Fibroblast of skin of right biceps (primary cell): ENCODE data around the gene SETBP1.

Experiments used
- DNase-seq: peaks from one replicate; pipeline ENCODE4 v3.0.0-alpha.2; 2013

Gene SETBP1

GRCh38 chr18:44821924-44822323, 141.2 kb downstream of the SETBP1 start:
- DNase-seq: no peak

DNA sequence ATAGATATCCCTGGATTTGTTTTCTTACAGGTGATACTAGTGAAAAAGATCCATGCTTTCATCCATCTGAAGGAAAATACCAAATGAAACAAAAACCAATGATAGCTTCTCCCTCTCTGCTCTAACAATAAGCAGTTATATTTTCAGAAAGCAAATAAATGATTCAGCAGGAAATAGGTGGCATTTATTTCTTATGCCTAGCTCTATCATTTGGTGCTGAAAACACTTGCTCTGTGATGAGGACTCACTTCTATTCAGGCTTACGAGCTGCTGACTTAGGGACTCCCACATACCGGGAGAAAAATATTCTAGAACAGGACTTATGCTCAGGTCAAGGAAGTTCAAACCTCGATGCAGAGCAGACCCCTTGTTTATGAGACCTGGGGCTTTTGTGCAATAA, 142.6 kb downstream of the SETBP1 start:
- DNase-seq: no peak

- DNase-seq: peak; percentile 85
Measured at GRCh38 chr18:44823782-44824181, 143.1 kb downstream of the SETBP1 start.

GRCh38 chr18:44824884-44825283, 144.2 kb downstream of the SETBP1 start:
- DNase-seq: no peak

GRCh38 chr18:44826418-44827259, 146.0 kb downstream of the SETBP1 start:
- DNase-seq: peak; percentile 99

DNA sequence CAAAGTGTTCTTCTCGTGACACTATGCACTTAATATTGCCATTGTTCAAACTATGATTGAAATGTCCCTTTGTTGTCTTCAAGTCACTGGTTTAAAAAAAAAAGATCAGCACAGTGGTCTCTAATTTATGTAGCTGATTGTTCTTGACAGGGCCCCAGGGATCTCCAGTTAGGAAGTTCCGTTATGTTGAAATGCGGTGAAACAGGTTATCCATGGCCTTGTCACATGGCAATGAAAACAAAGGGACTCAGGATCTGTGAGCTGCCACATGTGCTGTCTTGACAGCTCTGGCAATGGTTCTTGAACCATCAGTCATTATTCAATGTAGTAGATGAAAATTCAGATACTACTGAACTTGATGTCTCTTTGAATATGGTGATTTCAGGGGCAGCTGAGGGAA, 147.4 kb downstream of the SETBP1 start:
- no peak for DNase-seq

- DNase-seq: peak; percentile 82
Measured at GRCh38 chr18:44830581-44830980, 149.9 kb downstream of the SETBP1 start.

GRCh38 chr18:44833786-44834185, 153.1 kb downstream of the SETBP1 start:
- DNase-seq: no peak

GRCh38 chr18:44834867-44835469, 154.3 kb downstream of the SETBP1 start:
- DNase-seq: no peak

DNA sequence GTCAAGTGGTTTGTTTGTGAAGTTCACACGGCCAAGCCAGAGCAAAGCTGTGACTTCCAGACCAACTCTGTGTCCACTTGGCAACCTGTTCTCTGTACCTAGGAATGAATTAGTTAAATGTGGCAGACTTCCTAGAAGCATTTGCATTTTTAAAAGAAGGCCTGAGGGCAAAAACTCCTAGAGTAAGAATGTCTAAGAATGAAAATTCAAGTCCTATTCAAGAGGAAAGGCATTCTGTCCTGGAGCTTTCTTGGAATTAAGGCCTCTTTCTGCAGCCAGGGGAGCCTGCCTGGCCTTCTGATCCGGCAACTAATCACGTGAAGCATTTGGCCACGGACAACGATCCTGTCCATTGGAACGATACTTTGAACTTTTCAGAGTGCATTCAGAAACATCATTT, 155.0 kb downstream of the SETBP1 start:
- no peak for DNase-seq

- no peak for DNase-seq
Measured at GRCh38 chr18:44836263-44836662, 155.6 kb downstream of the SETBP1 start.

GRCh38 chr18:44837482-44838180, 156.9 kb downstream of the SETBP1 start:
- peak; percentile 28 for DNase-seq

- peak; percentile 78 for DNase-seq
Measured at GRCh38 chr18:44838971-44839666, 158.4 kb downstream of the SETBP1 start.

DNA sequence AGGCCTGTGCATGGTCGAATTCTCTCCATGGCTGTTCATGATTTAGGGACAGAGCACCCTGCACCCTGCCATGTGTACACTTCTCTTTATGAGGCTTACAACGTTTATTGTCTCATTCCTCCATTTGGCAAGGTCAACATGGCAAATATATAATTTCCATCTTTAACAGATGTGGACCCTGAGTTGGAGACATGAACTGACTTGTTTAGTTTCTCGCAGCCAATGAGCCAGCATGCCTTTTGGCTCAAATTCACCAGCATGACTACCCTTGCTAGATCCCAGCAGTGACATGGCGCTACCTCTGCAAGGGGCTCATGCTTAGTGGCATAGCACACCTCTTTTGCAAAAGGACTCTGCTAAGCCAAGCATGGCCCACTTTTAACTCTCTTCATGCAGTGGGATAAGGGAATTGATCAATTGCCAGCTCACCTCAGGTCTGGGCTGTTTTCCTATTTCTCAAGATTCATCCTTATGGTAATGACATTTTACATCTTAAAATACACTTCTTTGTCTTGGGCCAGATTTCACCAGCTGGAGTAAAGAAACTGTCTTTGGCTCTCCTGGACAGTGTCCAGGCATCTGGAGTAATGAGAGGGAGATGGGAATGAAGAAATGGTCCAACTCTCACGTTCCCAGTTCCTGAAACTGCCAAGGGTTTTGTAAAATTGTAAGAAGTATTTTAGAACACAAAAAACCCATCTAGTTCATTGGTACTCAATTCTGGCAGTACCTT, 159.5 kb downstream of the SETBP1 start:
- no peak for DNase-seq

DNA sequence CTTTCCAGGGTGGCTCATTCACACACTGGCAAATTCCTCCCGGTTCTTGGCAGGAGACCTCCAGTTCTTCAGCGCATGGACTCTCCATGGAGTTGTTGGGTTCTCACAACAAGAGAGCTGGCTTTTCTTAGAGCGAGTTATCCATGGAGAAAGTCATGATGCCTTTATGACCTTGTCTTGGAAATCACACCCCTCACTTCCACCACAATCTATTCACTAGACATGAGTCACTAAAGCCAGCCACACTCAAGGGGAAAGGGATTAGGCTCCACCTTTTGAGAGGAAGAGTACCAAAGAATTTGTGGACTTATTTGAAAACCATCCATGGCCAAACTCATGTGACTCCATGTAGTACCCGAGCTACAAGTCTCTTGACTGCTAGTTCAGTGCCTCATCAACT, 160.5 kb downstream of the SETBP1 start:
- peak; percentile 42 for DNase-seq

DNA sequence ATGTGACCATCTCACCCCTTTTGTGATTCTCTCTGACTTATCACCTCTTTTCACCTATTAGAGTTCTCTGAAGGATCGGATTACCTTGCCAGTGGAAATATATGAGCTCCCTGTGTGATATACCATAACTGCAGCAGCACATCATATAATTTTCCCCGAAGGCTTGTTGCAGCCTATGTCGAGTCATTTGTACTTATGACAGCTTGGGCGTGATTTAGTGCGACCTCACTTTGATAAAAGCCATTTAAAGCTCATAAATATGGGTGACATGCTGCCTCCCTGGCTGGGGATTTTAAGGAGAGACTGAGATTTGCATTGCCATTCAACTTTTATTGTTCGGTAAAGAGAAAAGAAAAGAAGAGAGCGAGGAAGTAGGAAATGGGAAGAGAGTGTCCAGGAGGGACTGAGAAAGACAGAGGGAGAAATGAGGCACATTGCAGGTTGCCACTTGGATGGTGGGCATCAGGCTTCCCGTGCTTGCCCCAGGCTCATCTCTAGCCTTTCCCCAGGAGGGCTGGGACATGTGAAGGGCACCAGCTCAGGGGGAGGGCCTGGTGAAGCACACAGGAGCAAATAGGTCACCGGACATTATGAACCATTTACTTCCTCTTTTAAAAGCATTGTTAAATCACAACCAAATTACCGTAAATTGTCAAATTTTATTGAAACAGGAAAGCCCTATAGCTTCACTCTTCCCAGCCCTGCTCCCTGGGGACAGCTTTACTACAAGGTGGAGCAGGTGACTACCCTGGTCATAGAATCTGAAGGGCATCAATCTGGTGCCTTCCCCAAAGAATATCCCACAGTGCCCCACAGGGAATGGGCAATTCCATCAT, 161.3 kb downstream of the SETBP1 start:
- DNase-seq: no peak

- no peak for DNase-seq
Measured at GRCh38 chr18:44842588-44843412, 162.1 kb downstream of the SETBP1 start.

DNA sequence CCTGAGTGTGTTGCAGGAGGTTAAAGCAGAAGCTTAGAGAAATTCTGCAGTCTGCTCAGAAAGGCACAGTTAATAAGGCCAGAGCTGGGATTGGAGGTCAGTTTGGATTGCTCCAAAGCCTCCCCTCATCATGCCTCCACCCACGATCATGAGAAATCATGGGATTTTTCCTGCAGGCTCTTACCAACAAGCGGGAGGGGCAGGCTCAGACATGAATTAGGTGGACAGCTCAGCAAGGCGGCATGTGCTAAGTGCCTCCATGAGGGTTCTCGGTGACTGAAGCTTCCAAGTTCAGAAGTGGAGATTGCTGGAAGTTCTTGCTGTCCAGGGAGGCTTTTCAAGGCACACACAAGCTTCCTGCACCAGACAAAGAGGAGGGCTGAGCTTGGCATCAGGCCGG, 163.8 kb downstream of the SETBP1 start:
- DNase-seq: no peak

DNA sequence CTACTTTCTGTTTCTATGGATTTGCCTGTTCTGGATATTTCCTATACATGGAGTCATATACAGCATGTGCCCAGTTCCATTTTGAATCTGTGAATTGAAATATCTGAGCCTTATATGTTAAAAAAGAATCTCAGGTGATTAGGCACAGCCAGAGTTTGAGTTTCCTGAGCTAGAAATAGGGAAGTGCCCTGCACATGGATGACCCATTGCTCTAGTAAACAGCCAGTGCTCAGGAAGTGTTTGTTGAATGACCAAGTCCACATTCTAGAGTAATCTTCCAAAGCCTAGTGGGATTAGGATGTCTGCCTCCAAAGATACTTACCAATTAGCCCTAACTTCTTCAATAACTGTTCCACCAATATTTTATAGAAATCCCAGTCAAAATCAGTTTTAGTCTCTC, 165.8 kb downstream of the SETBP1 start:
- no peak for DNase-seq

- no peak for DNase-seq
Measured at GRCh38 chr18:44848644-44849335, 168.1 kb downstream of the SETBP1 start.
